AML-193 (cell line): ENCODE data around the gene FBXO38.

Experiments
- DNase-seq, 2 experiments: peaks; one replicate each; lab custom pipeline; 2025; lab: John Stamatoyannopoulos, UW

The FBXO38 gene

GRCh38 chr5:148382961-148383360 lies 797 bp upstream of the FBXO38 start:
- DNase-seq, result no peak

GRCh38 chr5:148384380-148384737 lies 601 bp downstream of the FBXO38 start:
- no peak for DNase-seq

- DNase-seq, result no peak
Observed at GRCh38 chr5:148385094-148385493, 1.3 kb downstream of the FBXO38 start.

GRCh38 chr5:148386041-148386440 lies 2.3 kb downstream of the FBXO38 start:
- no peak for DNase-seq

GRCh38 chr5:148387325-148387724 lies 3.6 kb downstream of the FBXO38 start:
- no peak for DNase-seq

GRCh38 chr5:148388696-148389095 lies 4.9 kb downstream of the FBXO38 start:
- no peak for DNase-seq

- DNase-seq, result no peak
Observed at GRCh38 chr5:148390914-148391313, 7.2 kb downstream of the FBXO38 start.

GRCh38 chr5:148391422-148391821 lies 7.7 kb downstream of the FBXO38 start:
- no peak for DNase-seq

GRCh38 chr5:148393390-148393741 lies 9.6 kb downstream of the FBXO38 start:
- no peak for DNase-seq

GRCh38 chr5:148394587-148395019 lies 10.8 kb downstream of the FBXO38 start:
- DNase-seq, result no peak

GRCh38 chr5:148395031-148395430 lies 11.3 kb downstream of the FBXO38 start:
- no peak for DNase-seq

- peak; percentile 50 to 71 for DNase-seq
Observed at GRCh38 chr5:148397968-148398595, 14.3 kb downstream of the FBXO38 start.

GRCh38 chr5:148398698-148399121 lies 15.0 kb downstream of the FBXO38 start:
- DNase-seq, result no peak

- DNase-seq, result peak in 1 of 2 experiments; percentile 12
Observed at GRCh38 chr5:148401604-148402003, 17.8 kb downstream of the FBXO38 start.

GRCh38 chr5:148403344-148403743 lies 19.6 kb downstream of the FBXO38 start:
- DNase-seq, result peak; percentile 72

- no peak for DNase-seq
Observed at GRCh38 chr5:148406406-148406805, 22.6 kb downstream of the FBXO38 start.

GRCh38 chr5:148408092-148408491 lies 24.3 kb downstream of the FBXO38 start:
- DNase-seq, result no peak

- DNase-seq, result no peak
Observed at GRCh38 chr5:148412124-148412523, 28.4 kb downstream of the FBXO38 start.

- DNase-seq, result no peak
Observed at GRCh38 chr5:148414833-148415232, 31.1 kb downstream of the FBXO38 start.

- no peak for DNase-seq
Observed at GRCh38 chr5:148416416-148416815, 32.7 kb downstream of the FBXO38 start.

GRCh38 chr5:148416921-148417320 lies 33.2 kb downstream of the FBXO38 start:
- no peak for DNase-seq

- DNase-seq, result no peak
Observed at GRCh38 chr5:148418511-148418910, 34.8 kb downstream of the FBXO38 start.

GRCh38 chr5:148421661-148422060 lies 37.9 kb downstream of the FBXO38 start:
- no peak for DNase-seq

GRCh38 chr5:148425808-148426207 lies 42.0 kb downstream of the FBXO38 start:
- DNase-seq, result no peak

GRCh38 chr5:148426514-148426913 lies 42.8 kb downstream of the FBXO38 start:
- no peak for DNase-seq
